Natural killer cell (primary cell): ENCODE data around the gene SLC38A2. TPM values are rescaled to one million over a fixed set of nuclear protein-coding genes. Genes with fewer than 3 reads are reported as not detected.
"Not testable (repeated sequence)": the region's sequence is repeated elsewhere in the genome, so short reads cannot be mapped to it uniquely, and the experiment has no call there.

Experiments used
- ATAC-seq, 3 donors: fragments of 150-1000 bp in 2 of 3; fragments of 200-7000 bp in 1 of 3; cut with Tn5 transposase; 1 replicate in 1 of 3; 2 replicates in 2 of 3; pipeline ENCODE4 v1.10.0; 2021; ENCODE audit warnings: mild to moderate bottlenecking in 2 of 3, moderate library complexity in 2 of 3
- DNase-seq, 2 donors: peaks; one replicate each; pipeline versions ENCODE4 v3.0.0 to v3.0.0-alpha.2; 2013 to 2021; ENCODE audit warnings: mixed read lengths in 1 of 2
- H3K27ac ChIP-seq: one replicate; pipeline ENCODE4 v1.5.1; 2013; ENCODE audit warnings: mild to moderate bottlenecking, low read length
- H3K27me3 ChIP-seq: one replicate; pipeline ENCODE4 v1.6.1; 2013; ENCODE audit warnings: low read length; ENCODE audit not compliant: control insufficient read depth, insufficient read depth
- H3K36me3 ChIP-seq: one replicate; pipeline ENCODE4 v1.6.1; 2013; ENCODE audit warnings: low read length; ENCODE audit not compliant: control insufficient read depth, insufficient read depth
- H3K4me1 ChIP-seq: one replicate; pipeline ENCODE4 v1.6.1; 2013; ENCODE audit warnings: low read length; ENCODE audit not compliant: control insufficient read depth, insufficient read depth
- H3K4me3 ChIP-seq: one replicate; pipeline ENCODE4 v1.5.1; 2013; ENCODE audit warnings: low read length
- H3K9me3 ChIP-seq: one replicate; pipeline ENCODE4 v1.6.1; 2013; ENCODE audit warnings: low read length; ENCODE audit not compliant: control insufficient read depth, insufficient read depth
- H3K27ac Mint-ChIP-seq, 2 donors: one replicate each; pipeline ENCODE4 v1.8.0; 2022; ENCODE audit warnings: mild to moderate bottlenecking in 2 of 2, mixed read lengths in 2 of 2, moderate library complexity in 1 of 2
- H3K27me3 Mint-ChIP-seq, 2 donors: one replicate each; pipeline ENCODE4 v1.8.0; 2022; ENCODE audit warnings: low read depth in 2 of 2, mixed read lengths in 2 of 2
- H3K36me3 Mint-ChIP-seq: one replicate; pipeline ENCODE4 v1.8.0; 2022; ENCODE audit warnings: mixed read lengths
- H3K4me1 Mint-ChIP-seq, 2 donors: one replicate each; pipeline ENCODE4 v1.8.0; 2022; ENCODE audit warnings: mixed read lengths in 2 of 2
- H3K4me3 Mint-ChIP-seq: one replicate; pipeline ENCODE4 v1.8.0; 2022; ENCODE audit warnings: mild to moderate bottlenecking, moderate library complexity, mixed read lengths
- H3K9me3 Mint-ChIP-seq, 2 donors: one replicate each; pipeline ENCODE4 v1.8.0; 2022; ENCODE audit warnings: mixed read lengths in 2 of 2
- CTCF ChIP-seq: fragments of 200-600 bp; IDR thresholded peaks from one replicate; pipeline ENCODE4 v1.8.0; 2022; ENCODE audit warnings: antibody characterized with exemption
- WGBS: methylation state at CpG from one replicate; pipeline ENCODE4 v1.1.7; 2013; ENCODE audit warnings: missing lambda C conversion rate; ENCODE audit not compliant: insufficient coverage; 5-methylcytosine and 5-hydroxymethylcytosine counted together
- intact Hi-C: fragments of 100-400 bp; cut with micrococcal nuclease; formaldehyde crosslinking; loops from one replicate; pipeline ENCODE4 v1.14.2; 2022
- total RNA-seq, 4 donors: library from RNA; stranded (reverse); fragments of 120-200 nt in 1 of 4; gene quantifications; one replicate each; pipeline versions ENCODE4 v1.2.3 to v1.2.4, GENCODE V29; 2013 to 2022

SLC38A2 gene
- total RNA-seq, 3 donors from 2014 or later (not counting 1 experiment from before 2014, with no cell fraction given), result 131 to 241 (median 167) TPM

- H3K27ac Mint-ChIP-seq, result no peak overlapping the region
- Histone ChIP-seq H3K4me3 (no peak overlapping the region), H3K4me1 (peaks cover 12% of the 10 kb centered on the region), H3K36me3 (no peaks in the 10 kb centered on the region), H3K9me3 (no peaks in the 10 kb centered on the region), H3K27ac (no peak overlapping the region), H3K27me3 (no peaks in the 10 kb centered on the region)
- TF ChIP-seq CTCF, result no peak
- H3K9me3 Mint-ChIP-seq, result peaks cover 0 to 3% of the 10 kb centered on the region in 2 donors
- intact Hi-C loops, result loop anchor here (10.0 kb wide), 1 partner anchor 203 kb away; no protein-coding TSS in a partner anchor
- ATAC-seq (no peak), DNase-seq (no peak)
- 96% methylated on average over 4 of the region's 4 CpGs for WGBS
- no peak overlapping the region for H3K4me3 Mint-ChIP-seq
- H3K36me3 Mint-ChIP-seq, result no peaks in the 10 kb centered on the region
- no peaks in the 10 kb centered on the region for H3K27me3 Mint-ChIP-seq
- H3K4me1 Mint-ChIP-seq, result peaks cover 53 to 54% of the 10 kb centered on the region in 2 donors
Measured at GRCh38 chr12:46401662-46402061, 29.1 kb upstream of the SLC38A2 start.

GRCh38 chr12:46400406-46400805 lies 27.8 kb upstream of the SLC38A2 start:
- Mint-ChIP-seq H3K9me3 (no peaks in the 10 kb centered on the region), H3K4me3 (no peak overlapping the region), H3K4me1 (peaks cover 42 to 44% of the 10 kb centered on the region in 2 donors), H3K27ac (no peak overlapping the region), H3K27me3 (no peaks in the 10 kb centered on the region), H3K36me3 (no peaks in the 10 kb centered on the region)
- 100% methylated on average over 2 of the region's 2 CpGs for WGBS
- Histone ChIP-seq H3K9me3 (no peaks in the 10 kb centered on the region), H3K4me1 (peaks cover 9% of the 10 kb centered on the region), H3K36me3 (no peaks in the 10 kb centered on the region), H3K4me3 (no peak overlapping the region), H3K27ac (no peak overlapping the region), H3K27me3 (no peaks in the 10 kb centered on the region)
- TF ChIP-seq CTCF, result no peak
- ATAC-seq, result no peak
- intact Hi-C loops, result loop anchor here (10.0 kb wide), 1 partner anchor 204 kb away; no protein-coding TSS in a partner anchor
- no peak for DNase-seq

GRCh38 chr12:46399461-46400248 lies 27.1 kb upstream of the SLC38A2 start:
- H3K27ac ChIP-seq, H3K36me3 Mint-ChIP-seq, ATAC-seq, H3K27me3 Mint-ChIP-seq, H3K4me3 ChIP-seq, H3K27ac Mint-ChIP-seq, H3K9me3 Mint-ChIP-seq, H3K4me1 ChIP-seq, H3K27me3 ChIP-seq, H3K36me3 ChIP-seq, H3K9me3 ChIP-seq, H3K4me3 Mint-ChIP-seq: not testable (repeated sequence)
- intact Hi-C loops, result loop anchor here (10.0 kb wide), 1 partner anchor 205 kb away; no protein-coding TSS in a partner anchor
- peak in 1 of 2 donors; percentile 43 for DNase-seq
- 92% methylated on average over 4 of the region's 6 CpGs for WGBS
- H3K4me1 Mint-ChIP-seq, result peaks cover 35 to 36% of the 10 kb centered on the region in 2 donors

GRCh38 chr12:46396826-46397225 lies 24.3 kb upstream of the SLC38A2 start:
- Histone ChIP-seq H3K9me3 (no peaks in the 10 kb centered on the region), H3K36me3 (peaks cover 6% of the 10 kb centered on the region), H3K4me3 (no peak overlapping the region), H3K4me1 (no peaks in the 10 kb centered on the region), H3K27ac (no peak overlapping the region), H3K27me3 (no peaks in the 10 kb centered on the region)
- ATAC-seq (no peak), DNase-seq (no peak)
- H3K27me3 Mint-ChIP-seq, result no peaks in the 10 kb centered on the region
- intact Hi-C loops, result no loop called here
- no peak for TF ChIP-seq CTCF
- H3K4me3 Mint-ChIP-seq, result no peak overlapping the region
- H3K36me3 Mint-ChIP-seq, result peaks cover 7% of the 10 kb centered on the region
- H3K9me3 Mint-ChIP-seq, result no peaks in the 10 kb centered on the region
- no peak overlapping the region for H3K27ac Mint-ChIP-seq
- 97% methylated on average over 4 of the region's 5 CpGs for WGBS
- peaks cover 15 to 19% of the 10 kb centered on the region in 2 donors for H3K4me1 Mint-ChIP-seq
